PFSK-1 (cell line): Measurements from ENCODE around the gene CENPB.

ENCODE experiments used
- FOXP2 ChIP-seq: optimal IDR thresholded peaks from 2 replicates; pipeline ENCODE3; 2011; ENCODE audit warnings: borderline replicate concordance, control low read depth, inconsistent platforms; ENCODE audit not compliant: insufficient read depth; ENCODE audit errors: extremely low read length, extremely low read depth
- POLR2AphosphoS5 ChIP-seq: IDR thresholded peaks from 2 replicates; pipeline ENCODE4 v1.6.1; 2012; ENCODE audit warnings: low read depth, mild to moderate bottlenecking, control low read depth, low read length, moderate library complexity
- TF ChIP-seq, protein P1 (sequence below), 2 experiments: IDR thresholded peaks; 2 replicates each; pipeline versions ENCODE4 v1.6.1 to v1.8.0; 2011 to 2012; ENCODE audit warnings: low read depth in 2 of 2, low read length in 2 of 2, control low read depth in 1 of 2, inconsistent platforms in 1 of 2, mild to moderate bottlenecking in 1 of 2, moderate library complexity in 1 of 2; ENCODE audit not compliant: insufficient read depth in 1 of 2

DNA sequence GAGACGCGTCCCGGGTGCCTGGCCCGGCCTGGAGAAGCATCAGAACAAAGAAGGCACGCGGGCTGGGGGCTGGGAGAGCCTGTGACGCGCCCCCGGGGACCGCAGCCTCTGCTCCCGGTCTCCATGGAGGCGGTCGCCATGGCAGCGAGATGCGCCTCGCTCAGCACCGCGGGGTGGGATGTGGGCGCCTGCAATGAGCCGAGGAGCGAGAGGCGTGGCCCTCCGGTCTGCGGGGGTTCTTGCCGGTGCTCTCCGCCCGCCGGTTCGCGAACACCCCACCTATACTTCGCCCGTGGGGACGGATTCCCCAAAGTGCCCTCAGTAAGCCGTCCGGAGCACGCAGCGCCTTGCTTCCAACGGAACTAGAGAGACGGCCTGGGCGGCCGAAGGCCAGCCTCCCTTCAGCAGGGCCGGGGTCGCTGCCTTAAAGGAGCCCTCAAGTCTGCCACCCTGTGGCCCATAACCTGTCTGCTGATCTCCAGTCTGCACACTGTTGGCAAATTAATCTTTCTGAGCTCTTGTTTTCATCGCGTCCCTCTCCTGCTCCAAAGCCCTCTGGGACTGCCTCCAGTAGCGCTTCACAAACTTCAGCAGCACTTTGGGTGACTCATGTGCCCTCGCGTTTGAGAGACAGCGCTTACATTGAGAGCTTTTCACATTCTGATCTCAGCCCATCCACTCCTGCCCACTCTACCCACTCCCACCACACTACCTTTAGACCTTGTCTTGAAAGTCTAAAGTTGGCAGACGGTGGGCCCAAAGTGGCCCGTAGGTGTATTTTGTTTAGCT, 18.0 kb downstream of the CENPB start:
- no peak; the same call in 1 of the 2 replicates for TF ChIP-seq POLR2AphosphoS5
- TF ChIP-seq FOXP2 = no peak
- TF ChIP-seq, protein P1, sequence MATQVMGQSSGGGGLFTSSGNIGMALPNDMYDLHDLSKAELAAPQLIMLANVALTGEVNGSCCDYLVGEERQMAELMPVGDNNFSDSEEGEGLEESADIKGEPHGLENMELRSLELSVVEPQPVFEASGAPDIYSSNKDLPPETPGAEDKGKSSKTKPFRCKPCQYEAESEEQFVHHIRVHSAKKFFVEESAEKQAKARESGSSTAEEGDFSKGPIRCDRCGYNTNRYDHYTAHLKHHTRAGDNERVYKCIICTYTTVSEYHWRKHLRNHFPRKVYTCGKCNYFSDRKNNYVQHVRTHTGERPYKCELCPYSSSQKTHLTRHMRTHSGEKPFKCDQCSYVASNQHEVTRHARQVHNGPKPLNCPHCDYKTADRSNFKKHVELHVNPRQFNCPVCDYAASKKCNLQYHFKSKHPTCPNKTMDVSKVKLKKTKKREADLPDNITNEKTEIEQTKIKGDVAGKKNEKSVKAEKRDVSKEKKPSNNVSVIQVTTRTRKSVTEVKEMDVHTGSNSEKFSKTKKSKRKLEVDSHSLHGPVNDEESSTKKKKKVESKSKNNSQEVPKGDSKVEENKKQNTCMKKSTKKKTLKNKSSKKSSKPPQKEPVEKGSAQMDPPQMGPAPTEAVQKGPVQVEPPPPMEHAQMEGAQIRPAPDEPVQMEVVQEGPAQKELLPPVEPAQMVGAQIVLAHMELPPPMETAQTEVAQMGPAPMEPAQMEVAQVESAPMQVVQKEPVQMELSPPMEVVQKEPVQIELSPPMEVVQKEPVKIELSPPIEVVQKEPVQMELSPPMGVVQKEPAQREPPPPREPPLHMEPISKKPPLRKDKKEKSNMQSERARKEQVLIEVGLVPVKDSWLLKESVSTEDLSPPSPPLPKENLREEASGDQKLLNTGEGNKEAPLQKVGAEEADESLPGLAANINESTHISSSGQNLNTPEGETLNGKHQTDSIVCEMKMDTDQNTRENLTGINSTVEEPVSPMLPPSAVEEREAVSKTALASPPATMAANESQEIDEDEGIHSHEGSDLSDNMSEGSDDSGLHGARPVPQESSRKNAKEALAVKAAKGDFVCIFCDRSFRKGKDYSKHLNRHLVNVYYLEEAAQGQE (IDR thresholded peaks at IDR 0.05; ENCODE audit: insufficient read depth in 1 of 2, low read depth in 2 of 2, low read length in 2 of 2) = no peak
